T47D (cell line): ENCODE measurements around the gene LANCL1.

ENCODE experiments used
- DNase-seq, 2 experiments: peaks; one replicate each; pipeline versions ENCODE4 v3.0.0 to v3.0.0-alpha.2; 2011 to 2012; ENCODE audit warnings: low read depth in 1 of 2, low spot score in 1 of 2
- JUND ChIP-seq: IDR thresholded peaks from 2 replicates; pipeline ENCODE4 v1.6.1; 2012; ENCODE audit warnings: low read depth
- in situ Hi-C: cut with HindIII; loops from 2 replicates; pipeline ENCODE4 v1.10.0; 2016; ENCODE audit warnings: low sequenced_read_pairs, low pct_unique_long_range_greater_than_20kb

Gene LANCL1, protein sequence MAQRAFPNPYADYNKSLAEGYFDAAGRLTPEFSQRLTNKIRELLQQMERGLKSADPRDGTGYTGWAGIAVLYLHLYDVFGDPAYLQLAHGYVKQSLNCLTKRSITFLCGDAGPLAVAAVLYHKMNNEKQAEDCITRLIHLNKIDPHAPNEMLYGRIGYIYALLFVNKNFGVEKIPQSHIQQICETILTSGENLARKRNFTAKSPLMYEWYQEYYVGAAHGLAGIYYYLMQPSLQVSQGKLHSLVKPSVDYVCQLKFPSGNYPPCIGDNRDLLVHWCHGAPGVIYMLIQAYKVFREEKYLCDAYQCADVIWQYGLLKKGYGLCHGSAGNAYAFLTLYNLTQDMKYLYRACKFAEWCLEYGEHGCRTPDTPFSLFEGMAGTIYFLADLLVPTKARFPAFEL

DNA sequence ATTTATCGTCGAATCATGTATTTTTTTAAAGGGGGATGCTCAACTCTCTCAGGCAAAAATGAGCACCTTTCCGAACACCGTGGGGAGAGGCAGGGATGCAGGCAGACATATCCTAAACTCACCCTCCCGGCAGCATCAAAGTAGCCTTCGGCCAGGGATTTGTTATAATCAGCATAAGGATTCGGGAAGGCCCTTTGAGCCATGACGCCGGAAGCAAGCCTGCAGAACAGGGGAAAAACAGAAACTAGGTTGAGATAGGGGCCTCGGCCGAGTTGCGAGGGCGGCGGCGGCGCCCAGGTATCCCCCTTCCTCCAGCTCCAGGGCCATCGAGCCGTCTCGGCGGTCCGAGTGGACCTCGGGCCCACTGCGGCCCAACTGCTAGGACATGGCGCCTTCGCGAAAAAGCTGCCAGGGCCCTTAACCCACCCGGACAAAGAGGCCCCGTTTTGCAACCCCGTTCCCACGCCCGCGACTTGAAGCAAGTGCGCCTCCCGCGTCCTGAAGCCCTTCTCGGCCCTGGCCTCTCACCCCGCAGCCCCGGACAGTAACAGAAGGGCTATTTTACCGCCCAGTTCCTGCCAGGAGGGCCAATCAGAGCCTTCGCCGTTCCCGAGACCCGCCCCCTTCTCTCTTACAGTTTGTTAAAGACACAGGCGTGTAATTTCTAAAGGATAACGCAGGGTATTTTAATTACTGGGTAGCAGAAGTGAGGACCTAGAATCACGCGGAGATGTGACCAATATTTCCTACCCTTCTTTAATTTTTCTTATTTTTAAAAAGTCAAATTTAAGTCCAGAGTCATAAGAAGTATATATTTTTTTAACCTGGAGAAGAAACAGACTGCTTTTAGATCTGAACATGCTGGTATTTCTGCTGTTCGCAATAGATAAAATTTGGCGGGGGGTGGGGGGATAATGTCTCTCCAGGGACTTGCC is at the start of gene LANCL1:
Gene LANCL1, minus strand, starts transcription at position 566 of the 935 bp plus-strand sequence. Its CDS starts 363 bp downstream, at position 203.
- in situ Hi-C loops = no loop called here
- no peak for TF ChIP-seq JUND
- peak; percentile 74 to 87 for DNase-seq

DNA sequence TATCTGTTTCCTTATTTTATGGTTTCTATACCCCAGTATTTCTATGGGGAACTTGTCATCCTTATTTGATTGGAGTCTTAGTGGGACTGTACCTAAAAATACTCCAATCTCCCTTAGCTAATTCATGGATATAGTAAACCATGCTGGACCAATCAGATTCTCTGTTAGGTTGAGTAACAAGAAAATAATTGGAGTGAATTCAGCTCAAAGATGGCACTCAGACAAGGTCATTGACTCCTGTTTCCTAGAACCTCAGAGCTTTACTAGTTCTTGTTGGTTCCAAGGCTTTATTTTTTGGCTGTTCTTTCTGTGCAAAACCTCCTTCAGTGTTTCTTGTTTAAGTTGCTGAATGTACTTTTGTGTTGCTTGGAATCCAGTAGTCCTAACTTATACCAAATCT is 48.0 kb upstream of the LANCL1 start:
- TF ChIP-seq JUND = no peak
- no peak for DNase-seq
- in situ Hi-C loops = no loop called here

DNA sequence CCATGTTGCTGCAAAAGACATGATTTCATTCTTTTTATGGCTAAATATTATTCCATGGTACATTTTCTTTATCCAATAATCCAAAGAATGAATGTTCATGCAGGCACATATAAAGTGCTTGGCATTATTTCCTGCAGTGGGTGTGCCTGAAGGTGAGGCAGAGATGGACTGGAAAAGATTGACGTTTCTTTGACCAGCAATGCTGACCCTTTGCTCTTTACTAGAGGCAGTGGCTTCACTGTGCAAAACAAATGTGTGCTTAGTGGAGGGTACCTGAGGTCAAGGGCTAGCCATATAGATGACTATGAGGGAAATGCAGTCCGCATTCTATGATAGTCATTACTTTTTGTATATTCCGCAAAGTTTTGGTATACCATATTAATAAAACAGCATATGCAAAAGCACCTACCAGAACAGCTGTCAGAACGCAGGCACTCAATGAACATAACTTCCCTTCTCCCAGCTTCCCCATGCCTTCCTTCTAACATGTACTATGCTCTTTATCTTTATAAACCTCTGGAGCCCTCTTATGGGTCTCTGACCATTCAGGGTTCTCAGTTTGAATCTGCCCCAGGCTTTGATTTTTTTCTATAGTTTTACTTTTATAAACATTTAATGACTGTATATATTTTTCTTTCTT is 47.2 kb upstream of the LANCL1 start:
- no peak for DNase-seq
- no peak for TF ChIP-seq JUND
- in situ Hi-C loops = no loop called here

DNA sequence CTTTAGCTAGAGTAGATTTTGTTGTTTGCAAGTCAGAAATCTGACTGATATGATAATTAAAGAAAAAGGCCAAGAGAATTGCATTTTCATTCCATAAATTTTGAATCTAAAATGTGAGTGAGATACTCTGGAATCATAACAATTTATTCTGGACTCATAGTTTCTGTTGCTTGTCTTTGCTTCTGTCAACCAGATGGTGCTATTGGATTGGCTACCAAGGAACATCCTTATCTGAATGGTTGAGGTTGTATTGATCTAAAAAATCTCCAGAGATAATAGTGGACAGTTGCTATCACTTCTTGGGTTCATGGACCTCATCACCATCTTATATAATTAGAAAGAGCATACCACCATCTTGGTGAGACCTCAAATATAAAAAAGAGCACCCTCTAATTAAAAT is 45.8 kb upstream of the LANCL1 start:
- in situ Hi-C loops = no loop called here
- no peak for TF ChIP-seq JUND
- DNase-seq = no peak

DNA sequence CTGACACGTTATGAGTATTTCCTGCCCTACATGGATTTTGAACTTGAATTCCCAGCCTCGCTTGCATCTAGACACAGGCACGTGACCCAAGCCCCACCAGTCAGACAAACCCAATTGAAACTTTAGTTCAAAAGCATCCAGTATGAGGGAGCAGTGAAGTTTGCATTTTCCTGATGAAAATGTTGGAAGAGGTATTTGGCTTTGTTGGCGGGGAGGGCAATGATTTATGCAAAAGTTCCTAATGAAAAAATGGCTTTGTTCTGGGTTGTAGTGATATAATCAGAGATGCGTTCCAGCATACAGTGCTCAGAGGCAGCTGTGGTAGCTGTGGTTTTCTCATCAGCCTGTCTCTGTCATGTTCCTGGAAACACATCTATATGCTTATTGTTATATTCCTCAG is 43.0 kb upstream of the LANCL1 start:
- DNase-seq = no peak
- no peak for TF ChIP-seq JUND
- in situ Hi-C loops = no loop called here

DNA sequence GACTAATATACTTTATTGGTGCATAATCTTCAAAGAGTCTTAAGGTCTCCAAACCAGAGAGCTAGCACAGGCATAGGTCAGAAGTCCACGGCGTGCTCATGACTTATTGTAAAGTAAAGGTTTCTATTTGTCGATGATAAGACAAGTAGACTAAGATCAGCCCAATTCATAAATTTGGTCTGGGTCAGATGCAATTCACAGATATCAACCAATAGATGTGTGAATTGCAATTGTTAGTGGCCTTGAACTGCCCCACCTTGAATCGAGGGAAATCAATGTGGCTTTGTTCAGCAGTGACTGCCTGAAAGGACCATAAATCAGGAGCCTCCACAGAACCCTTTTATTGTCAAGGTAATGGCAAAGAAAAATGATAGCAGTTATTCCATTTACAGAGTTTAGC is 40.7 kb upstream of the LANCL1 start:
- TF ChIP-seq JUND = no peak
- no peak for DNase-seq
- in situ Hi-C loops = no loop called here

DNA sequence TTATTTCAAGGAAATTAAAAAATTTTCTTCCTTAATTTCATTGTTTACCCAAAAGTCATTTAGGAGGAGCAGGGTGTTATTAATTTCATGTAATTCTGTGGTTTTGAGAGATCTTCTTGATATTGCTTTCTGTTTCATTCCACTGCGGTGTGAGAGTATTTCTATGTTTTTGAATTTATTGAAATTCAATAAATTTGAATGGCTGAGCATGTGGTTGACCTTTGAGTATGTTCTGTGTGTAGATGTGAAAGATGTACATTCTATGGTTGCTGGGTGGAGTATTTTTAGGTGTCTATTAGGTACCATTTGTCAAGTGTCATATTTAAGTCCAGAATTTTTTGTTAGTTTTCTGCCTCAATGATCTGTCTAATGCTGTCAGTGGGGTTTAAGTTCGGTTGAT is 39.4 kb upstream of the LANCL1 start:
- in situ Hi-C loops = no loop called here
- TF ChIP-seq JUND = no peak
- no peak for DNase-seq

DNA sequence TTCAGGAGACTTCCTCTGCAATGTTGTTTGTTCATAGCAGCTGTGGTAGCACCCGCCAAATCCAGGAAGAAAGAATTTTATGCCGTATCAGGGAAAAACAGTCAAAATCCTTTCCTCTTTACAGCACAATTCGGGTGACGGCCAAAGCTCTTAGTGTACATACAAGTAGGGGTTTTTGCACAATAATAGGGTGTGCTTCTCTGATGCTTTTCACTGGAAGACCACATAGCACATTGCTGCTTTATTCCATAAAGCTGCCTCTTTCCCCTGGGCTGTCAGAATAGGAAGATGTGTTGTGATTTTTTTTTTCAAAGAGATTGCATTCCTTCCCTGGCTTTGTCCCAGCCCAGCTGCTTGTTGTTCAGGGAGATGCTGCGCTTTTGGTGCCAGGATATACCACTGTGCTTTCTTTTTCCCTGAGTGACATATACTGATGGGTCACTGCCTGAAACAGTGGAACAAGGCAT is 27.2 kb upstream of the LANCL1 start:
- no peak for DNase-seq
- TF ChIP-seq JUND = no peak
- in situ Hi-C loops = no loop called here

DNA sequence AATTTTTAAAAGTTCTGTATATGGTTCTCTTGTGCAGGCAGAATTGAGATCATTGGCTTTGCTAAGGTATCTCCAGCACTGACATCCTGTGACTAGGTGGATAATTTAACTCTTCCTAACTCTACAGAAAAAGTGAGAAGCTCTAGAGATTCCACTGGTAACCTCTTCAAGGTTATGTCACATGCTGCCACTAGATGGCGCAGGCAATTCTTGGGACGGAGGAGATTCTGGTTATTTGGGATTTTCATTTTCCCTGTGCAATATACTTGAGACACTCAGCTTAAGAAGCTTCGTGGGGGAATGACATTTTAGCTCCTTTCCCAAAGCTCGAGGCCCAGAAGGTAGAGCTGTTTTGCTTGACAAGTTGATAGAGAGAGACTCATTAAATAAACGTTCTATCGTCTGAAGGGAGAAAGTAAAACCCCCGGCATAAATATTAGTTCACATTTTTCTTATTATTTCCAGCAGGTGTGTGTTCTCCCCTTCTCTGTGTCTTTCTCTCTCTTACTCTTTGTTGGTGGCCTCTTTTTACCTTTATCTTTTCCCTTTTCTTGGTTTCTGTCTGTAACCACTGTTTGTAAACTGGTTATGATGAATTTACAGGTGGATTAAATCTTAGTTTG is 26.6 kb upstream of the LANCL1 start:
- no peak for TF ChIP-seq JUND
- in situ Hi-C loops = no loop called here
- peak; percentile 28 to 68 for DNase-seq

DNA sequence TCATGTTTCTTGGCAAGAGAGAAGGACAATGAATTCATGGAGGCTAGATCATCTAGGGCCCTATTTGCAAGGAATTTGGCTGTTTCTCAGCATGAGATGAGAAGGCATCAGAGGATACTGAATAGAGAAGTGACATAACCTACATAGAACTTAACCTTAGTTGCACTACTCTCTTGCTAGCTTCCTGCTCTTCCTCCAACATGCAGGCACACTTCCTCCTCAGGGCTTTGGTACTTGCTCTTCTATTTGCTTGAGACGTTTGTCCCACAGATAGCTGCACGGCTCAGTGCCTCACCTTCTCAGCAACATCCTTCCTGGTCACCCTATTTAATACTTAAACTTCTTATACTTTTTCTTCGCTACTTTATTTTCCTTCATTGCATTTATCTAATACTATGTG is 20.0 kb upstream of the LANCL1 start:
- no peak for TF ChIP-seq JUND
- no peak for DNase-seq
- in situ Hi-C loops = no loop called here

DNA sequence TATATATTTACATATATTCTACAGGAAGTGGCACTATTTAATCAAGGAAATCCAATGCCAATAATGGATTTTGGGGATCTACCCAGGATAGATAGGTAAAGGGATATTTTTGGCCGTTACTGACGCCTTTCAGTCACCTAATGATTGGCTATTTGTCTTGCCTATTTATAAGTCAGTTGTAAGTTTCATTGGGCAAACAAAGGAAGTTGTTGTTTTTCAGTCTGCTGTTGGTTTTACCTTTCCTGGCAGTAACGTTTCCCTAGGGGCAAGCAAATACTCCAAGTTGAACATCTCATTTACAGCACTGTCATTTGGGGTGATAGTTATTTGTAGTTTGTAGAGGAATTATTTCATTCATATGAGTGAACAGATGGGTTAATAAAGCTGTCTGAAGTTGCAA is 17.0 kb upstream of the LANCL1 start:
- DNase-seq = no peak
- in situ Hi-C loops = no loop called here
- TF ChIP-seq JUND = no peak

DNA sequence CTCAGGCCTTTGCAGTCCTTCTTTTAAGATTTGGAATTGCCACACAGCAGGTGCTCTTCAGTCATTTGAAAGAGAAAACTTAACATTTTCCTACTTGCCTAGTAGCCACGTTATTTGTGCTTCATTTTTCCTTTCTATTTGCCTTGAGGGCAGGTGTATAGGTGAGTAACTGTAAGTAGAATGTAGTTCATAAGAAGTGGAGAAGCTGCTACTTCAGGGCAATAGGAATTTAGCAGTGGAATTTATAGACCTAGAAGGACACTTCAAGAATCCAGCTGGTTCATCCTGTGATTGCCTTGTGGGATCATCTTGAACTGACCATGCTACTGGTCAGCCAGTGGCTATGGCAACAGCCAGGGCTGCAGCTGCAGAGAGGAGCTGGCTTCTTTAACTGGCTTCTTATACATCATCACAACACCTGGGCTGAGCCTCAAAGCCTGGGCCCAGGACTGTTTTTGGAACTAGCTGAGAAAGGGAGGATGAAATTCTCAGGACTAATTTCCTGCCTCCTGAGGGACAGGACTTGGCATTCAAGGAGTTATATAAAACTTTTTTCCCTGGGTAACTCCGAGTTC is 5.1 kb upstream of the LANCL1 start:
- TF ChIP-seq JUND = no peak
- in situ Hi-C loops = no loop called here
- DNase-seq = no peak
